HAP-1 (cell line): ENCODE results near the gene SLC4A11.
"Not testable (repeated sequence)": the region's sequence is repeated elsewhere in the genome, so short reads cannot be mapped to it uniquely, and the experiment has no call there.

Source experiments
- DNase-seq, 2 experiments: peaks; one replicate each; pipeline ENCODE4 v3.0.0-alpha.2; 2016 to 2020; ENCODE audit warnings: low spot score in 2 of 2
- H3K27me3 ChIP-seq: fragments of 250-450 bp; sonication (Bioruptor Pico); 2 replicates; pipeline ENCODE4 v1.5.1; 2020; ENCODE audit warnings: low read depth, mild to moderate bottlenecking, moderate library complexity
- H3K36me3 ChIP-seq: fragments of 250-450 bp; sonication (Bioruptor Pico); replicated peaks from 2 replicates; pipeline ENCODE4 v1.5.1; 2020; ENCODE audit warnings: mild to moderate bottlenecking
- H3K4me1 ChIP-seq: fragments of 250-450 bp; sonication (Bioruptor Pico); 2 replicates; pipeline ENCODE4 v1.5.1; 2020; ENCODE audit warnings: mild to moderate bottlenecking
- H3K4me3 ChIP-seq: fragments of 250-450 bp; sonication (Bioruptor Pico); 2 replicates; pipeline ENCODE4 v1.5.1; 2020; ENCODE audit warnings: mild to moderate bottlenecking, moderate library complexity
- H3K9me3 ChIP-seq: fragments of 250-450 bp; sonication (Bioruptor Pico); 2 replicates; pipeline ENCODE4 v1.5.1; 2020; ENCODE audit warnings: mild to moderate bottlenecking, moderate library complexity
- in situ Hi-C: fragments of 300-500 bp; cut with MboI; formaldehyde crosslinking; loops from 3 replicates; pipeline ENCODE4 v1.14.3; 2020; ENCODE audit warnings: low sequenced_read_pairs, inconsistent platforms, mixed read lengths

Gene SLC4A11

GRCh38 chr20:3194617-3195280 lies 44.2 kb downstream of the SLC4A11 start:
- in situ Hi-C loops: no loop called here
- no peak overlapping the region for H3K4me3 ChIP-seq
- H3K27me3 ChIP-seq: no peaks in the 10 kb centered on the region
- H3K9me3 ChIP-seq: no peaks in the 10 kb centered on the region
- DNase-seq: no peak
- H3K4me1 ChIP-seq: no peaks in the 10 kb centered on the region
- peaks cover 82% of the 10 kb centered on the region for H3K36me3 ChIP-seq

GRCh38 chr20:3193806-3194616 lies 45.0 kb downstream of the SLC4A11 start:
- no peaks in the 10 kb centered on the region for H3K9me3 ChIP-seq
- peaks cover 78% of the 10 kb centered on the region for H3K36me3 ChIP-seq
- H3K4me3 ChIP-seq: no peak overlapping the region
- H3K27me3 ChIP-seq: no peaks in the 10 kb centered on the region
- DNase-seq: no peak
- H3K4me1 ChIP-seq: no peaks in the 10 kb centered on the region
- in situ Hi-C loops: no loop called here

- in situ Hi-C loops: no loop called here
- no peaks in the 10 kb centered on the region for H3K9me3 ChIP-seq
- no peaks in the 10 kb centered on the region for H3K27me3 ChIP-seq
- H3K36me3 ChIP-seq: peaks cover 72% of the 10 kb centered on the region
- no peaks in the 10 kb centered on the region for H3K4me1 ChIP-seq
- H3K4me3 ChIP-seq: no peak overlapping the region
- no peak for DNase-seq
These were observed 46.6 kb downstream of the SLC4A11 start for GRCh38 chr20:3192226-3193015.

- H3K36me3 ChIP-seq: peaks cover 62% of the 10 kb centered on the region
- H3K4me1 ChIP-seq: no peaks in the 10 kb centered on the region
- in situ Hi-C loops: no loop called here
- no peaks in the 10 kb centered on the region for H3K27me3 ChIP-seq
- no peaks in the 10 kb centered on the region for H3K9me3 ChIP-seq
- no peak for DNase-seq
- no peak overlapping the region for H3K4me3 ChIP-seq
These were observed 48.3 kb downstream of the SLC4A11 start for GRCh38 chr20:3190681-3191111.

- no peak overlapping the region for H3K4me3 ChIP-seq
- no peak for DNase-seq
- H3K4me1 ChIP-seq: no peaks in the 10 kb centered on the region
- H3K9me3 ChIP-seq: no peaks in the 10 kb centered on the region
- no peaks in the 10 kb centered on the region for H3K27me3 ChIP-seq
- peaks cover 52% of the 10 kb centered on the region for H3K36me3 ChIP-seq
- in situ Hi-C loops: no loop called here
These were observed 49.3 kb downstream of the SLC4A11 start for GRCh38 chr20:3189561-3190131.

- H3K36me3 ChIP-seq: peaks cover 45% of the 10 kb centered on the region
- DNase-seq: no peak
- H3K4me3 ChIP-seq: no peak overlapping the region
- no peaks in the 10 kb centered on the region for H3K27me3 ChIP-seq
- in situ Hi-C loops: no loop called here
- no peaks in the 10 kb centered on the region for H3K9me3 ChIP-seq
- no peaks in the 10 kb centered on the region for H3K4me1 ChIP-seq
These were observed 50.1 kb downstream of the SLC4A11 start for GRCh38 chr20:3188823-3189413.

GRCh38 chr20:3187861-3188260 lies 51.1 kb downstream of the SLC4A11 start:
- H3K27me3 ChIP-seq, DNase-seq, H3K4me1 ChIP-seq, H3K4me3 ChIP-seq, in situ Hi-C loops, H3K9me3 ChIP-seq: not testable (repeated sequence)
- peaks cover 34% of the 10 kb centered on the region for H3K36me3 ChIP-seq

- in situ Hi-C loops: no loop called here
- no peaks in the 10 kb centered on the region for H3K27me3 ChIP-seq
- H3K4me3 ChIP-seq: no peak overlapping the region
- H3K9me3 ChIP-seq: no peaks in the 10 kb centered on the region
- H3K4me1 ChIP-seq: no peaks in the 10 kb centered on the region
- no peak for DNase-seq
- H3K36me3 ChIP-seq: peaks cover under 1% of the 10 kb centered on the region
These were observed 54.9 kb downstream of the SLC4A11 start for GRCh38 chr20:3183896-3184612.

- in situ Hi-C loops, DNase-seq, H3K9me3 ChIP-seq, H3K36me3 ChIP-seq, H3K27me3 ChIP-seq, H3K4me3 ChIP-seq, H3K4me1 ChIP-seq: not testable (repeated sequence)
These were observed 56.6 kb downstream of the SLC4A11 start for GRCh38 chr20:3182429-3182828.

GRCh38 chr20:3181270-3181669 lies 57.7 kb downstream of the SLC4A11 start:
- Histone ChIP-seq H3K4me1 (no peaks in the 10 kb centered on the region), H3K4me3 (no peak overlapping the region), H3K27me3 (no peaks in the 10 kb centered on the region), H3K9me3 (no peaks in the 10 kb centered on the region), H3K36me3 (no peaks in the 10 kb centered on the region)
- in situ Hi-C loops: no loop called here
- no peak for DNase-seq

GRCh38 chr20:3180319-3180718 lies 58.7 kb downstream of the SLC4A11 start:
- no peak for DNase-seq
- H3K27me3 ChIP-seq: no peaks in the 10 kb centered on the region
- peaks cover 3% of the 10 kb centered on the region for H3K4me1 ChIP-seq
- no peak overlapping the region for H3K4me3 ChIP-seq
- no peaks in the 10 kb centered on the region for H3K9me3 ChIP-seq
- in situ Hi-C loops: no loop called here
- H3K36me3 ChIP-seq: no peaks in the 10 kb centered on the region

GRCh38 chr20:3177746-3178485 lies 61.1 kb downstream of the SLC4A11 start:
- in situ Hi-C loops: no loop called here

More at GRCh38 chr20:3177746-3178485, 61.1 kb downstream of the SLC4A11 start:
- Histone ChIP-seq H3K4me1 (peaks cover 12% of the 10 kb centered on the region), H3K4me3 (no peak overlapping the region), H3K9me3 (no peaks in the 10 kb centered on the region), H3K27me3 (no peaks in the 10 kb centered on the region), H3K36me3 (no peaks in the 10 kb centered on the region)
- DNase-seq: no peak
